Endometrial microvascular endothelial cells (primary cell): Measurements from ENCODE around the gene HMHB1. TPM values are rescaled to one million over a fixed set of nuclear protein-coding genes. Genes with fewer than 3 reads are reported as not detected.

ENCODE experiments used
- in situ Hi-C: cut with HindIII; loops from 2 replicates; pipeline ENCODE4 v1.10.0; 2017; ENCODE audit warnings: low sequenced_read_pairs, low pct_unique_long_range_greater_than_20kb; ENCODE audit errors: inconsistent ontology term
- total RNA-seq: library from RNA; depleted of rRNA; stranded (reverse); fragments of >200 nt; gene quantifications from one replicate; pipeline ENCODE4 v1.2.3, GENCODE V29; 2015; ENCODE audit errors: inconsistent ontology term

The HMHB1 gene
- total RNA-seq, result not detected

DNA sequence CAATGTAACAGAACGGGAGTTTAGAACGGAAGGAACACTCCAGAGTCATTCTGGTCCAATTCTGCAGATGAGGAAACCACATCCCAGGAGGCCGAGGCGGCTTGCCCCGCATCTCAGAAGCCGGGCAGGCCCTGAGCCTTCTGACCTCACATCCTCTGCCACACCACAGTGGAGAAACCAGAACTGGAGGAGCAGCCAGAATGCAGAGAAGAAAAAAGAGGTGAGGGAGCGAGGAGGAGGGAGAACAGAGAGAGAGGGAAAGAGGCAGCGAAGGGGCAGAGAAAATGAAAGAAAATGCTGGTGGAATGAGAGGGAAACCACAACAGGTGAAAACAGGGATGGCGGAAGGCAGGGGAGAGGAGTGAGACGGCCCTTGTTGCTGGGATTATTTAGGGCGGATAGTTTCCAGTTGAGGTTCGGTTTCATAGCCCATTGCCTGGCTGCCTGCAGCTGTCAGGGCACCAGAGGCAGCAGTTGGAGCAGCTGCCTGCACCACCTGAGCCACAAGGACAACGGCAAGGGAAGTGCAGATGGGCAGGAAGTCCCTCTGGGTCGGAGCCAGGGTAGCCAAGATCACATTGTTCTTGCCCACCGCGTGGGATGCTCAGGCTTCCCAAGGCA, at the start of gene HMHB1:
Gene HMHB1 (plus strand): TSS at position 77 of the 621 bp plus-strand sequence.
- in situ Hi-C loops, result loop anchor here (25.0 kb wide), 1 partner anchor 600 kb away; no protein-coding TSS in a partner anchor

DNA sequence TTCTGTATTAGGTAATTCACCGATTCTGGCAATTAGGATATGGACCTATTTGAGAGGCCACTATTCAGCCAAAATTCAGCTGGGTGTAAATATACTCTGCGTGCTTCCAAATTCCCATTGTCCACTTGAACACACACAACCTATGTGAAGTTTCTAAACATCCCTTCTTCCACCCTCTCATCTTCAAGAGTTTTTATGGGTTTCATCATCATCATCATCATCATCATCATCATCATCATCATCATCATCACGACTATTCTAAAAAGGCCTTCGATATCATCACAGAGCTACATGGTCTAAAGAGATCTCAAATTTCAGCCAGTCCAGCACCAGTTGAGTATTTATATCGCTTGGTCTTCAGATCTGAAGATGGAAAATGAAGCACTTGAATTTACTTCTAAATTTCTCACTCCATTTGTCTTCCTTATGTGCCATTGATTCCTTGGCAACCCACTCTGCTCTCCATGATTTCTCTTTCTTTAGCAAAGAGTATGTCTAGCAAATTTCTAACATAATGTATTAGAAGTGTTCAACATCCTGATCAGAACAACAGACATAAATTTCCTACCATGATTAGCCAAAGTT, 49.2 kb upstream of the HMHB1 start:
- in situ Hi-C loops, result no loop called here

GRCh38 chr5:143767162-143767561, 44.8 kb upstream of the HMHB1 start:
- in situ Hi-C loops, result no loop called here

DNA sequence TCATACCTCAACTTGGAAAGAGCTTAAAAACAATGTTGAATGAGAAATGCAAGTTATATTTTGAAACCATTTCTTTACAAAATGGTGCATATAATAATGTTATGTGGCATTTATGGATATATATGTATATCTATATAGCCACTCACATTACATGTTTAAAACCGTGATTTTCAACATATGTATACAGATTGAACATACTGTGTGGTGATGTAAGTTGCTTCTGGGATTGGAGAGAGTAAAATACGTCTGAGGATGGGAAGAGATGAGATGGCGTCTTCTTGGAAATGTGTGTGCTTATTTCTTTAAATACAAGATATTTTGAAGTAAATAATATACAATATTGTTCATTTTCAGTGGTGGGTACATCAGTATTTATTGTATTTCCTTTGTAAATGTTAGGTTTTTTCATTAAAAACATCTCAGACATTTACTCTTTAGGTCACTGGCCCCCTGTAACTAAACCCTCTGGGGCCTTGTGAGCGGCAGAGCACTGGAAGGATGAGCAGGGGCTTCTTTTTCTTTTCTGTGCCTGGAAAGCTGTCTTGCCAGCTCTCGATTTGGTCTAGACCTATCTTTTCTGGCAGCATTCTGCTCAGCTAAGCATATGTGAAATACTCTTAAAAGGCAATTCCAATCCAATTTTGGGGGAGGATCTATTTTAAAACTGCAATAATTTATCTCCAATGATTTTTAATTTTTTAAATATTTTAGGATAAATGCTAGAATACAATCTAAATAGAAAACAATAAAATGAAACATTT, 42.8 kb upstream of the HMHB1 start:
- in situ Hi-C loops, result no loop called here

DNA sequence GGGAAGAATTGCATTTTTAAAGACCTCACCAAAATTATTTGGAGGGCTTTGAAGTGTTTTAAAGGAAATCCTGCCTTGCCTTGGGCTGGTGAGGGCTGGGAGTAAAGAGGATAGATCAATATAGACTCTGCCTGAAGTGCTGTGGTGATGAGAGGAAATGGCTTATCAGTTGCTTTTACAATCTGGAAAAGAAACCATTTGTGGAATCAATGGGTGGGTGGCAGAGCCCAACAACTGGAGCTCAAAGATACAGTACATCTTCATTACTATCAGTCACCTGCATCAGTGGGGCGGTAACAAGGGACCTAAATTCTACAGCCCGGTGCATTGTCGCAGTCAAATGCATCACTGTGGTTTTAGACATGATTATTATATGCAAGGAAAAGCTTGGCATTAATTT, 41.5 kb upstream of the HMHB1 start:
- in situ Hi-C loops, result no loop called here

GRCh38 chr5:143771189-143771588, 40.8 kb upstream of the HMHB1 start:
- in situ Hi-C loops, result no loop called here

GRCh38 chr5:143771602-143772001, 40.4 kb upstream of the HMHB1 start:
- in situ Hi-C loops, result no loop called here

DNA sequence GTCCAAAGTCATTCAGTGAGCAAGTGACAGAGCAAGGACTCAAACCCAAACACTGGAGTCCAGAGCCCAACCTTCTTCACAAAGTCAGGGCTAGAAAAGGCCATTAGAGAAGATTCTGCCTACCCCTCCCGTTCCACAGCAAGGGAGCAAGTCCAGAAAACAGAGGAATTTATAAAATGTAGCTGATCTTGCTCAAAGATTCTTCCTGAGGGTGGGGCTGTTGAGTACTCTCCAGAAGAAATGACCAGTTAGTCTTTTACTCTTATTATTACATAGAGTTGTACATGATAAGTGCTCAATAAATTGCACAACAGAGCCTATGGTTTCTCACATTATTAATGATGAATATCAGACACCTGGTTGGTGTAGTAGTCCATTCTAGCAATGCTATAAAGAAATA, 39.3 kb upstream of the HMHB1 start:
- in situ Hi-C loops, result no loop called here

DNA sequence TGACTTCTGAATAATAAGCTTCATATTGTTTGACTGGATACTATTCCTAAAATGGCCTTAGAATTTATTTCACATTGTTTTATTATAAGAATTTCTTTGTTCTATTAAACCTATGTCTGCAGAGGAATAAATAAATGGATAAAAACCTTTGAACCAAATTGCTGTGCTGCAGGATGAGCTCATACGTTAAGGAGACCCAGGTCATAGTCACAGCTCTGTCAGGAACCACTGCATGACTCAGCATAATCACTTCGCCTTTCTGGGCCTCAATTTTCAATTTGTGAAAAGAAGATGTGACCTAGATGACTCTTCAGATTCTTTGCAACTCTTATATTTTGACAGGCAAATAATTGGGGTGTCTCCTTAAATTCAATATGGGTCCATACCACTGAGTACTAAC, 36.7 kb upstream of the HMHB1 start:
- in situ Hi-C loops, result no loop called here

- in situ Hi-C loops, result no loop called here
Observed at GRCh38 chr5:143776951-143777350, 35.0 kb upstream of the HMHB1 start.

DNA sequence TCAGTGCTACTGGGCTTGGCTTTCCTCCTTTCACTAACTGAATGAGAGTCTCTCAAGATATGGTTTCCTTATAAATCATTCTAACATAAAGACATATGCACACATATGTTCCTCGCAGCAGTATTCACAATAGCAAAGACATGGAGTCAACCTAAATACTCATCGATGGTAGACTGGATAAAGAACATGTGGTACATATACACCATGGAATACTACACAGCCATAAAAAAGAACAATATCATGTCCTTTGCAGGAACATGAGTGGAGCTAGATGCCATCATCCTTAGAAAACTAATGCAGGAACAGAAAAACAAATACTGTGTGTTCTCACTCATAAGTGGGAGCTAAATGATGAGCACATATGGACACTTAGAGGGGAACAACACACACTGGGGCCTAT, 32.5 kb upstream of the HMHB1 start:
- in situ Hi-C loops, result no loop called here

DNA sequence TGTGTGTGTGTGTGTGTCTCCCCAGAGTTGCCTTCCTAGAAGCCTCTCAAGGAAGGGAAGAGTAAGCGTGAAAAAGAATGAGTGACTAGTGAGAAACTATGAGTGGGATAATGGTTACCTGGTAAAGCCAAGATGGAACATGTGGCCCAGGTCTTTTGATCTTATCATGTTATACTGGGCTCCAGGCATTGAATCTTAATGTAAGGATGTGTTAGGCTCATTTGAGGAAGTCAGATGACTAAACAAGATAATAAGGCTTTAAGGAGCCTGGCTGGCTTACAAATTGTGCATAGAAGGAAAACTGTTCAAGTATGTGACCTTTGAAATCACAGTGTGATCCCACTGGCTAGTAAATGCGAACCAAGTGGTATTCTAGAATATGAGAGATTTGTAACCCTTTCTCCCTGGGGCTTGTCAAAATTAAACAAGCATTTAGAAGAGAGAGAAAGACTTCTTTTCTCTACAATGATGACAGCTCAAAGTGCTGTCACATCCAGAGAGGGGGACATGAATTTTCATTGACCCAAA, 29.9 kb upstream of the HMHB1 start:
- in situ Hi-C loops, result no loop called here

GRCh38 chr5:143782588-143783386, 29.2 kb upstream of the HMHB1 start:
- in situ Hi-C loops, result no loop called here

GRCh38 chr5:143788401-143788800, 23.6 kb upstream of the HMHB1 start:
- in situ Hi-C loops, result no loop called here

- in situ Hi-C loops, result no loop called here
Observed at GRCh38 chr5:143790457-143791112, 21.4 kb upstream of the HMHB1 start.

DNA sequence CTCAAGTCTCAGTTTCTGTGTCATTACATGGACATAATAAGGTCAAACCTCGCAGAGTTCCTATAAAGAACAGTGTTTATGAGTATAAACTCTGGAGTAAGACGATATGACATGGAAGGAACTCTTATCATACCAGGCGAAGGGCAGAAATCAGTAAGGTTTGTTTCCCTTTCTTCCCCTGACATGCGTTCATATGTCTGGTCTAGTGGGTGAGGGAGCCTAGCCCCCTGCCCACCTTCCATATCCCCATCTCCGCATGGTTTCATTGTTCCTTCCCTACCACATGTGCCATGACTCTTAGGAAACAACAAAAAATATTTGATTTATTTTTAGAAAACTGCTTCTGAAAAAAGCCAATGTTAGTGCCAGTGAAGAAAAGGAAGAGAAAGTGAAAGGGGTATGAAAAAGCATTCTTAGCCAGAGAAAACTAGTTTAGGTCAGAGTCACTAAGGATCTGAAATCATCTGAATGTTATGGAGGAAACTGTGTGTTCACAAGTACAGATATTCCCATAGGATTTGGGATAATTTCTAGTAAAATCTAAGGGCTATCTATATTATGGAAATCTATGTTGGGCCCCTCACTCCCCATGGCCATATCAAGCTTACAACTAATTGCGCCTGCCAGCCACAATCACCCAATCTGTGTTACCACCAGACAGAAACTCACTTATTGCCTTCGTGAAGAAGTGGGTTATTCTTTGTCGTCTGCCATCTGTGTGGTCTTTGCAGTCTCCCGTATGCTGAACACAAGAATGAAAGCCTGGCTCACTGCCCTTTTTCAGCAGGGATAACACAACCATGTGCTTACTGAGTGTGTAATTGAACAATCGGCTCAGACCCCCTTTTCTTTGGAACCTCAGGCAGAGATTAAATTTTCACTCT, 19.9 kb upstream of the HMHB1 start:
- in situ Hi-C loops, result no loop called here

- in situ Hi-C loops, result no loop called here
Observed at GRCh38 chr5:143793249-143793648, 18.7 kb upstream of the HMHB1 start.

GRCh38 chr5:143796125-143796524, 15.8 kb upstream of the HMHB1 start:
- in situ Hi-C loops, result no loop called here
